Psoas muscle (tissue), 8 donors: Measurements from ENCODE around the gene ZNF470. TPM values are rescaled to one million over a fixed set of nuclear protein-coding genes. Genes with fewer than 3 reads are reported as not detected.

ENCODE experiments used
- ATAC-seq, 4 donors: fragments of 200-7000 bp; cut with Tn5 transposase; one replicate each; pipeline ENCODE4 v1.9.1; 2020; ENCODE audit warnings: moderate library complexity in 3 of 4, mild to moderate bottlenecking in 2 of 4
- DNase-seq, 2 donors: peaks; one replicate each; pipeline ENCODE4 v3.0.0-alpha.2; 2020
- H3K27ac ChIP-seq: fragments of 200-600 bp; one replicate; pipeline ENCODE4 v1.8.0; 2022
- H3K27me3 ChIP-seq, 3 donors: fragments of 200-600 bp in 1 of 3; one replicate each; pipeline versions ENCODE4 v1.6.1 to v1.8.0; 2013 to 2022; ENCODE audit warnings: low read length in 2 of 3, mild to moderate bottlenecking in 2 of 3, moderate library complexity in 1 of 3; ENCODE audit not compliant: insufficient read depth in 3 of 3
- H3K36me3 ChIP-seq, 2 donors: fragments of 200-600 bp in 1 of 2; one replicate each; pipeline versions ENCODE4 v1.6.1 to v1.8.0; 2013 to 2022; ENCODE audit warnings: low read depth in 1 of 2, mild to moderate bottlenecking in 1 of 2, moderate library complexity in 1 of 2; ENCODE audit not compliant: insufficient read depth in 1 of 2
- H3K4me1 ChIP-seq: fragments of 200-600 bp; one replicate; pipeline ENCODE4 v1.8.0; 2022
- H3K4me3 ChIP-seq: fragments of 200-600 bp; one replicate; pipeline ENCODE4 v1.8.0; 2022; ENCODE audit warnings: mild to moderate bottlenecking
- H3K9me3 ChIP-seq: fragments of 200-600 bp; one replicate; pipeline ENCODE4 v1.8.0; 2022
- WGBS, 3 donors: extraction: QIAGEN DNeasy Blood & Tissue Kit; methylation state at CpG; one replicate each; pipeline versions ENCODE4 v1.1.6 to v1.1.7; 2013; 5-methylcytosine and 5-hydroxymethylcytosine counted together
- intact Hi-C, 2 donors: fragments of 100-400 bp; cut with DNase I; formaldehyde crosslinking; loops; one replicate each; pipeline versions ENCODE4 v1.11.0 to v1.14.2; 2022
- long read RNA-seq, 2 donors: library from polyadenylated mRNA; unstranded; transcript quantifications; one replicate each; pipeline ENCODE4 v2.0.0, GENCODE V29; 2021
- polyA plus RNA-seq, 3 donors: library from polyadenylated mRNA; stranded (reverse); fragments of 200-250 nt; gene quantifications; one replicate each; pipeline ENCODE4 v1.2.3, GENCODE V29; 2013
- total RNA-seq, 4 donors: library from RNA; stranded (reverse); fragmentation: NEBNext Ultra II Directional in 2 of 4; extraction: Animal tissue kit (Norgen Biotek cat#: 25700) in 2 of 4; gene quantifications; one replicate each; pipeline versions ENCODE4 v1.2.1 to v1.2.4, GENCODE V29; 2021 to 2023
- TF ChIP-seq, protein P1 (sequence below): fragments of 200-600 bp; IDR thresholded peaks from one replicate; pipeline ENCODE4 v1.8.0; 2022; ENCODE audit warnings: antibody characterized with exemption
- donor health status: healthy with polysubstance abuse.
- donor health status: DM: no; HTN: no; CAD: no; lungs with moderate emphysema.
- donor health status: Bipolar disorder and iron deficiency.
- donor health status: healthy.
- donor health status: DM: yes; HTN: yes; CAD: no.
- donor health status: DM: no; HTN: no; CAD: no.
- donor health status: DM: no; HTN: no; CAD: no.
- donor health status: DM: yes; HTN: yes; CAD: no.

ZNF470 gene
- 1 to 10 TPM in 3 of 4 donors, under 1 TPM in 1; 0.87 to 2.6 (median 1.6) TPM for total RNA-seq
- 1 to 10 TPM in 2 of 3 donors, under 1 TPM in 1; 0.44 to 3.4 (median 2.1) TPM for polyA plus RNA-seq
- long read RNA-seq, donor 1, full-length matches to known transcripts = 2 of 2 reads
- long read RNA-seq, donor 1, partial matches to known transcripts = 0 of 2 reads
- long read RNA-seq, donor 1, other reads (novel, unspliced or antisense) = 0 of 2 reads
- long read RNA-seq, donor 2 = 0 reads

GRCh38 chr19:56567274-56568120, at the start of gene ZNF470:
Gene ZNF470 (plus strand): TSS chr19:56567468. CDS start chr19:56570312, 2,844 bp downstream.
- ATAC-seq = peak; percentile 98 to 100 (median 100)
- 2 to 3% (median 3%) methylated on average over 51 to 66 of the region's 66 CpGs for WGBS, 3 donors
- intact Hi-C loops = loop anchor here in 1 of 2 donors (1.0 to 2.0 kb wide), 2 partner anchors 29 to 59 kb away; partner anchors contain the start of gene ZFP28
- Histone ChIP-seq H3K36me3 (peaks cover 25 to 42% of the 10 kb centered on the region in 2 donors), H3K4me1 (no peaks in the 10 kb centered on the region), H3K9me3 (peaks cover 78% of the 10 kb centered on the region), H3K27me3 (no peaks in the 10 kb centered on the region), H3K27ac (peak within 1 kb of the TSS; percentile 84), H3K4me3 (peak within 1 kb of the TSS; percentile 100)
- peak; percentile 97 for DNase-seq
- TF ChIP-seq, protein P1, sequence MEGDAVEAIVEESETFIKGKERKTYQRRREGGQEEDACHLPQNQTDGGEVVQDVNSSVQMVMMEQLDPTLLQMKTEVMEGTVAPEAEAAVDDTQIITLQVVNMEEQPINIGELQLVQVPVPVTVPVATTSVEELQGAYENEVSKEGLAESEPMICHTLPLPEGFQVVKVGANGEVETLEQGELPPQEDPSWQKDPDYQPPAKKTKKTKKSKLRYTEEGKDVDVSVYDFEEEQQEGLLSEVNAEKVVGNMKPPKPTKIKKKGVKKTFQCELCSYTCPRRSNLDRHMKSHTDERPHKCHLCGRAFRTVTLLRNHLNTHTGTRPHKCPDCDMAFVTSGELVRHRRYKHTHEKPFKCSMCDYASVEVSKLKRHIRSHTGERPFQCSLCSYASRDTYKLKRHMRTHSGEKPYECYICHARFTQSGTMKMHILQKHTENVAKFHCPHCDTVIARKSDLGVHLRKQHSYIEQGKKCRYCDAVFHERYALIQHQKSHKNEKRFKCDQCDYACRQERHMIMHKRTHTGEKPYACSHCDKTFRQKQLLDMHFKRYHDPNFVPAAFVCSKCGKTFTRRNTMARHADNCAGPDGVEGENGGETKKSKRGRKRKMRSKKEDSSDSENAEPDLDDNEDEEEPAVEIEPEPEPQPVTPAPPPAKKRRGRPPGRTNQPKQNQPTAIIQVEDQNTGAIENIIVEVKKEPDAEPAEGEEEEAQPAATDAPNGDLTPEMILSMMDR = no peak

DNA sequence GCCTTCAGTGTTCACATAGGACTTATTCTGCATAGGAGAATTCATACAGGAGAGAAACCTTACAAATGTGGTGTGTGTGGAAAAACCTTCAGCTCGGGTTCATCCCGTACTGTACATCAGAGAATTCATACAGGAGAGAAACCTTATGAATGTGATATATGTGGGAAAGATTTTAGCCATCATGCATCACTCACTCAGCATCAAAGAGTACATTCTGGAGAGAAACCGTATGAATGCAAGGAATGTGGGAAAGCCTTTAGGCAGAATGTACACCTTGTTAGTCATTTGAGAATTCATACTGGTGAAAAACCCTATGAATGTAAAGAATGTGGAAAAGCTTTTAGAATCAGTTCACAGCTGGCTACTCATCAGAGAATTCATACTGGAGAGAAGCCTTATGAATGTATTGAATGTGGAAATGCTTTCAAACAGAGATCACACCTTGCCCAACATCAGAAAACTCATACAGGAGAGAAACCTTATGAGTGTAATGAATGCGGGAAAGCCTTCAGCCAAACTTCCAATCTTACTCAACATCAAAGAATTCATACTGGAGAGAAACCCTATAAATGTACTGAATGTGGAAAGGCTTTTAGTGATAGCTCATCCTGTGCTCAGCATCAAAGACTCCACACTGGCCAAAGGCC, 41.9 kb upstream of the ZNF470 start:
- Histone ChIP-seq H3K27me3 (no peaks in the 10 kb centered on the region), H3K27ac (no peak overlapping the region), H3K4me1 (no peaks in the 10 kb centered on the region), H3K4me3 (no peak overlapping the region), H3K36me3 (peaks cover 6 to 41% of the 10 kb centered on the region in 2 donors), H3K9me3 (peaks cover 99% of the 10 kb centered on the region)
- TF ChIP-seq, protein P1 = no peak
- DNase-seq (no peak), ATAC-seq (no peak)
- 85 to 97% (median 95%) methylated on average over 4 of the region's 4 CpGs for WGBS, 3 donors
- intact Hi-C loops = no loop called here

DNA sequence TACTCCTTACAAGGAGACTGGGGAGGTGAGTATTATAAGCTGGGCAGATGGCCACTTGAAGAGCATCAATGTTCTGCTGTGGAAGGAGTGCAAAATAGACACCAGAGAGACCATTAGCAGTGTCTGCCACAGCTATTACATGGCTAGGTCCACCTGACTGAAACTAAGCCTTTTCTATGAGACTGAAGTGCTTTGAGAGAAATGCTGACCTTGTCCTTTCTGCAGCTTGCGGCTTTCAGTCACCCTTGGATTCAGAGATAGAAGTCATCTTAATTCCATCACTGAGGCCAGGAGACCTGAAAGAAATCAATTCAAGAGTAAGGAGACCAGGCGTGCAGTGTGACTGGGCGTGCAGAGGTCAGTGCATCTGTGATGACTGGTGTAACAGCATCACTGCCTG, 29.8 kb upstream of the ZNF470 start:
- Histone ChIP-seq H3K27me3 (no peaks in the 10 kb centered on the region), H3K27ac (no peak overlapping the region), H3K9me3 (peaks cover 55% of the 10 kb centered on the region), H3K4me1 (peaks cover 4% of the 10 kb centered on the region), H3K36me3 (peaks cover 7 to 19% of the 10 kb centered on the region in 2 donors), H3K4me3 (peak overlapping the region; percentile 97)
- intact Hi-C loops = no loop called here
- TF ChIP-seq, protein P1 = no peak
- ATAC-seq = no peak
- WGBS, 3 donors = 91 to 97% (median 92%) methylated on average over 3 of the region's 3 CpGs
- DNase-seq = no peak

- H3K9me3 ChIP-seq = peaks cover 56% of the 10 kb centered on the region
- DNase-seq (peak; percentile 90 to 96), ATAC-seq (peak; percentile 97 to 99 (median 98))
- peak overlapping the region; percentile 97 for H3K4me3 ChIP-seq
- TF ChIP-seq, protein P1 = no peak
- H3K27me3 ChIP-seq = no peaks in the 10 kb centered on the region
- peaks cover 7 to 23% of the 10 kb centered on the region in 2 donors for H3K36me3 ChIP-seq
- H3K4me1 ChIP-seq = peaks cover 4% of the 10 kb centered on the region
- intact Hi-C loops = loop anchor here (2.0 kb wide), 2 partner anchors 28 to 32 kb away; partner anchors contain the start of genes ZNF470 (in 1 of the 2) and ZNF471 (in 1 of the 2)
- H3K27ac ChIP-seq = peak overlapping the region; percentile 97
- WGBS, 3 donors = 0 to 1% (median 1%) methylated on average over 29 to 46 of the region's 46 CpGs
Observed at GRCh38 chr19:56538254-56538760, 29.0 kb upstream of the ZNF470 start.
